CD4-positive, alpha-beta T cell (primary cell): ENCODE results near the gene ADK. TPM values are rescaled to one million over a fixed set of nuclear protein-coding genes. Genes with fewer than 3 reads are reported as not detected.
"Not testable (repeated sequence)": the region's sequence is repeated elsewhere in the genome, so short reads cannot be mapped to it uniquely, and the experiment has no call there.

ENCODE experiments used
- ATAC-seq: fragments of 200-7000 bp; cut with Tn5 transposase; one replicate; pipeline ENCODE4 v1.10.0; 2022; ENCODE audit warnings: mild to moderate bottlenecking; ENCODE audit not compliant: poor library complexity
- CTCF ChIA-PET: fragments of 350-600 bp; sonication (Branson Sonifier 250); formaldehyde crosslinking; loops from one replicate; lab custom pipeline; 2021; ENCODE audit warnings: antibody characterized with exemption, inconsistent platforms; lab: Charles Lee
- POLR2A ChIA-PET: fragments of 350-600 bp; sonication (Branson Sonifier 250); formaldehyde crosslinking; loops from one replicate; lab custom pipeline; 2021; ENCODE audit warnings: antibody characterized with exemption, inconsistent platforms; lab: Charles Lee
- DNase-seq, 14 experiments: peaks; one replicate each; pipeline ENCODE4 v3.0.0-alpha.2; 2013 to 2020; ENCODE audit warnings: mixed read lengths in 2 of 14
- H3K27ac ChIP-seq, 2 donors: one replicate each; pipeline versions ENCODE4 v1.5.1 to v1.7.0; 2013; ENCODE audit warnings: low read length in 2 of 2, low read depth in 1 of 2, mild to moderate bottlenecking in 1 of 2
- H3K27me3 ChIP-seq, 2 experiments: 1 replicate in 1 of 2; 2 replicates in 1 of 2; pipeline versions ENCODE4 v1.6.1 to v1.7.0; 2013; ENCODE audit warnings: low read length in 2 of 2, control low read depth in 1 of 2, mild to moderate bottlenecking in 1 of 2, moderate library complexity in 1 of 2; ENCODE audit not compliant: insufficient read depth in 2 of 2, control insufficient read depth in 1 of 2
- H3K36me3 ChIP-seq: one replicate; pipeline ENCODE4 v1.6.1; 2013; ENCODE audit warnings: low read length, control low read depth; ENCODE audit not compliant: insufficient read depth
- H3K4me1 ChIP-seq: one replicate; pipeline ENCODE4 v1.6.1; 2013; ENCODE audit warnings: low read length, control low read depth; ENCODE audit not compliant: insufficient read depth
- H3K4me3 ChIP-seq: one replicate; pipeline ENCODE4 v1.5.1; 2013; ENCODE audit warnings: mild to moderate bottlenecking, low read length, moderate library complexity
- H3K9me3 ChIP-seq, 2 experiments: 1 replicate in 1 of 2; 2 replicates in 1 of 2; pipeline versions ENCODE4 v1.6.1 to v1.7.0; 2013; ENCODE audit warnings: low read length in 2 of 2, mild to moderate bottlenecking in 2 of 2, control low read depth in 1 of 2, moderate library complexity in 1 of 2; ENCODE audit not compliant: control insufficient read depth in 1 of 2, insufficient read depth in 1 of 2
- H3K27ac Mint-ChIP-seq: one replicate; pipeline ENCODE4 v1.8.0; 2020; ENCODE audit warnings: mixed read lengths
- H3K27me3 Mint-ChIP-seq: one replicate; pipeline ENCODE4 v1.8.0; 2021; ENCODE audit warnings: mixed read lengths
- H3K36me3 Mint-ChIP-seq: one replicate; pipeline ENCODE4 v1.8.0; 2021; ENCODE audit warnings: low read depth, mixed read lengths
- H3K4me1 Mint-ChIP-seq: one replicate; pipeline ENCODE4 v1.8.0; 2021; ENCODE audit warnings: low read depth, mixed read lengths
- H3K4me3 Mint-ChIP-seq: one replicate; pipeline ENCODE4 v1.8.0; 2020; ENCODE audit warnings: mild to moderate bottlenecking, mixed read lengths
- H3K9me3 Mint-ChIP-seq: one replicate; pipeline ENCODE4 v1.8.0; 2020; ENCODE audit warnings: mixed read lengths
- CTCF ChIP-seq: fragments of 200-600 bp; IDR thresholded peaks from one replicate; pipeline ENCODE4 v1.8.0; 2022; ENCODE audit warnings: antibody characterized with exemption, mild to moderate bottlenecking
- intact Hi-C, 2 experiments: fragments of 100-400 bp; cut with DNase I in 1 of 2; cut with micrococcal nuclease in 1 of 2; formaldehyde crosslinking; loops; one replicate each; pipeline versions ENCODE4 v1.15.1 to v1.9.0; 2023 to 2025; cut with DNase I, micrococcal nuclease
- total RNA-seq, 174 experiments: library from RNA in 2 of 174; stranded (reverse) in 2 of 174; gene quantifications; one replicate each; pipeline ENCODE4 v1.2.3 and lab custom pipeline; 2021 to 2026

The ADK gene
- total RNA-seq, 2 experiments from 2014 or later, result 15.3 to 17.6 TPM

GRCh38 chr10:74525885-74526284, 374.9 kb downstream of the ADK start:
- no peaks in the 10 kb centered on the region for H3K9me3 Mint-ChIP-seq
- ChIA-PET POLR2A (no interaction called here), CTCF (no interaction called here)
- H3K27ac ChIP-seq, result no peak overlapping the region
- no peaks in the 10 kb centered on the region for H3K4me1 ChIP-seq
- no peaks in the 10 kb centered on the region for H3K36me3 ChIP-seq
- intact Hi-C loops, result no loop called here
- H3K9me3 ChIP-seq, result no peaks in the 10 kb centered on the region
- H3K4me3 Mint-ChIP-seq, result no peak overlapping the region
- DNase-seq, result no peak
- H3K27ac Mint-ChIP-seq, result no peak overlapping the region
- H3K36me3 Mint-ChIP-seq, result peaks cover 34% of the 10 kb centered on the region
- no peaks in the 10 kb centered on the region for H3K27me3 Mint-ChIP-seq
- ATAC-seq, result no peak
- H3K27me3 ChIP-seq, result no peaks in the 10 kb centered on the region
- H3K4me1 Mint-ChIP-seq, result no peaks in the 10 kb centered on the region
- H3K4me3 ChIP-seq, result no peak overlapping the region
- TF ChIP-seq CTCF, result no peak

- POLR2A ChIA-PET, result interaction anchor here (0.7 kb wide), 1 partner anchor 254 kb away, joined by 3 read pairs; no protein-coding TSS in a partner anchor
- CTCF ChIA-PET, result not testable (repeated sequence)
Observed at GRCh38 chr10:74527611-74528010, 376.6 kb downstream of the ADK start.

GRCh38 chr10:74529205-74529604, 378.2 kb downstream of the ADK start:
- DNase-seq (no peak), ATAC-seq (no peak)
- Histone ChIP-seq H3K4me1 (no peaks in the 10 kb centered on the region), H3K27ac (no peak overlapping the region), H3K9me3 (no peaks in the 10 kb centered on the region), H3K4me3 (no peak overlapping the region), H3K27me3 (no peaks in the 10 kb centered on the region), H3K36me3 (no peaks in the 10 kb centered on the region)
- Mint-ChIP-seq H3K36me3 (peaks cover 34% of the 10 kb centered on the region), H3K9me3 (no peaks in the 10 kb centered on the region), H3K4me3 (no peak overlapping the region), H3K4me1 (no peaks in the 10 kb centered on the region), H3K27me3 (no peaks in the 10 kb centered on the region), H3K27ac (no peak overlapping the region)
- CTCF ChIA-PET, result no interaction called here
- intact Hi-C loops, result no loop called here
- no peak for TF ChIP-seq CTCF
- POLR2A ChIA-PET, result no interaction called here

More at GRCh38 chr10:74527611-74528010, 376.6 kb downstream of the ADK start:
- H3K27ac ChIP-seq, H3K9me3 ChIP-seq, H3K27me3 Mint-ChIP-seq, intact Hi-C loops, H3K27ac Mint-ChIP-seq, ATAC-seq, H3K4me3 Mint-ChIP-seq, H3K9me3 Mint-ChIP-seq, H3K36me3 ChIP-seq, H3K4me1 Mint-ChIP-seq, H3K27me3 ChIP-seq, DNase-seq, H3K4me3 ChIP-seq, H3K4me1 ChIP-seq: not testable (repeated sequence)
- peaks cover 34% of the 10 kb centered on the region for H3K36me3 Mint-ChIP-seq

GRCh38 chr10:74530981-74531380, 380.0 kb downstream of the ADK start:
- no peaks in the 10 kb centered on the region for H3K4me1 ChIP-seq
- TF ChIP-seq CTCF, result no peak
- H3K27ac ChIP-seq, result no peak overlapping the region
- no peak for ATAC-seq
- intact Hi-C loops, result loop anchor here in 1 of 2 experiments (10.0 kb wide), 1 partner anchor 54 kb away; no protein-coding TSS in a partner anchor
- H3K9me3 Mint-ChIP-seq, result no peaks in the 10 kb centered on the region
- no peaks in the 10 kb centered on the region for H3K27me3 Mint-ChIP-seq
- ChIA-PET CTCF (no interaction called here), POLR2A (no interaction called here)
- H3K9me3 ChIP-seq, result no peaks in the 10 kb centered on the region
- no peaks in the 10 kb centered on the region for H3K36me3 ChIP-seq
- no peak overlapping the region for H3K4me3 ChIP-seq
- H3K4me3 Mint-ChIP-seq, result no peak overlapping the region
- no peaks in the 10 kb centered on the region for H3K4me1 Mint-ChIP-seq
- H3K27ac Mint-ChIP-seq, result no peak overlapping the region
- no peak for DNase-seq
- H3K36me3 Mint-ChIP-seq, result peaks cover 31% of the 10 kb centered on the region
- H3K27me3 ChIP-seq, result no peaks in the 10 kb centered on the region
